OCI-LY7 (cell line): ENCODE measurements around the gene C12orf75. TPM values are rescaled to one million over a fixed set of nuclear protein-coding genes. Genes with fewer than 3 reads are reported as not detected.

ENCODE experiments used
- BruUV-seq: library from RNA; stranded (reverse); fragments of 400-500 nt; replicated peaks from 2 replicates; lab custom pipeline; 2021; lab: Mats Ljungman, UMichigan
- CTCF ChIA-PET: fragments of 300-600 bp; sonication (Branson Sonifier 250); formaldehyde crosslinking; loops from one replicate; lab custom pipeline; 2022; ENCODE audit warnings: antibody characterized with exemption; ENCODE audit not compliant: unreplicated experiment; lab: Charles Lee
- POLR2A ChIA-PET: fragments of 300-600 bp; sonication (Branson Sonifier 250); formaldehyde crosslinking; loops from one replicate; lab custom pipeline; 2022; ENCODE audit warnings: antibody characterized with exemption; lab: Charles Lee
- DNase-seq: peaks from one replicate; pipeline ENCODE4 v3.0.0-alpha.2; 2015; ENCODE audit warnings: low spot score
- H2AFZ ChIP-seq: fragments of 200-600 bp; sonication (generic), shearing (Covaris generic); 2 replicates; pipeline ENCODE4 v1.6.1; 2014; ENCODE audit warnings: mild to moderate bottlenecking, antibody characterized with exemption, low read length, moderate library complexity
- H3K27ac ChIP-seq: fragments of 200-600 bp; sonication (generic); 2 replicates; pipeline ENCODE4 v1.5.1; 2014; ENCODE audit warnings: mixed run types, low read depth, mild to moderate bottlenecking, moderate library complexity, low read length, inconsistent platforms; ENCODE audit not compliant: poor library complexity, severe bottlenecking
- H3K36me3 ChIP-seq: fragments of 200-600 bp; sonication (generic); 2 replicates; pipeline ENCODE4 v1.6.1; 2014; ENCODE audit warnings: mild to moderate bottlenecking, antibody characterized with exemption, low read length, moderate library complexity, mixed read lengths; ENCODE audit not compliant: insufficient read depth
- H3K4me1 ChIP-seq: fragments of 200-600 bp; sonication (generic); 2 replicates; pipeline ENCODE4 v1.5.1; 2014; ENCODE audit warnings: mild to moderate bottlenecking, low read length; ENCODE audit not compliant: insufficient read depth, poor library complexity, severe bottlenecking
- H3K4me2 ChIP-seq: fragments of 200-600 bp; sonication (generic); 2 replicates; pipeline ENCODE4 v1.6.1; 2014; ENCODE audit warnings: mild to moderate bottlenecking, low read length
- H3K4me3 ChIP-seq: fragments of 200-600 bp; sonication (generic); 2 replicates; pipeline ENCODE4 v1.5.1; 2014; ENCODE audit warnings: mild to moderate bottlenecking, low read depth, low read length; ENCODE audit not compliant: poor library complexity, severe bottlenecking
- H3K79me2 ChIP-seq: fragments of 200-600 bp; sonication (generic); 2 replicates; pipeline ENCODE4 v1.6.1; 2016; ENCODE audit warnings: low read depth, mild to moderate bottlenecking, low read length, moderate library complexity, mixed read lengths; ENCODE audit not compliant: insufficient read depth
- H3K9me2 ChIP-seq: fragments of 200-600 bp; sonication (generic); 2 replicates; pipeline ENCODE4 v1.6.1; 2016; ENCODE audit warnings: mild to moderate bottlenecking, low read length, mixed read lengths; ENCODE audit not compliant: insufficient read depth
- H3K9me3 ChIP-seq: fragments of 200-600 bp; sonication (generic); 2 replicates; pipeline ENCODE4 v1.6.1; 2014; ENCODE audit warnings: mild to moderate bottlenecking, mixed run types, low read length, mixed read lengths
- H4K20me1 ChIP-seq: fragments of 200-600 bp; sonication (generic); 2 replicates; pipeline ENCODE4 v1.6.1; 2014; ENCODE audit warnings: mild to moderate bottlenecking, antibody characterized with exemption, low read length, moderate library complexity, mixed read lengths; ENCODE audit not compliant: insufficient read depth
- CTCF ChIP-seq: fragments of 200-600 bp; sonication (generic); conservative IDR thresholded peaks from 2 replicates; pipeline ENCODE4 v1.5.1; 2014; ENCODE audit warnings: mild to moderate bottlenecking, antibody characterized with exemption, low read length, moderate library complexity, mixed read lengths
- EZH2phosphoT487 ChIP-seq: fragments of 200-600 bp; sonication (generic); IDR thresholded peaks from 2 replicates; pipeline ENCODE4 v1.6.1; 2018; ENCODE audit warnings: low read depth, borderline replicate concordance, mild to moderate bottlenecking, mixed run types, antibody characterized with exemption, low read length, moderate library complexity, mixed read lengths
- intact Hi-C: fragments of 100-400 bp; cut with micrococcal nuclease; formaldehyde crosslinking; loops from one replicate; pipeline ENCODE4 v1.10.0; 2022; ENCODE audit not compliant: unreplicated experiment
- total RNA-seq, 2 experiments: library from RNA; depleted of rRNA in 1 of 2; stranded (reverse); fragments of >200 nt in 1 of 2; shearing (Covaris generic) in 1 of 2; gene quantifications; 2 replicates each; pipeline ENCODE4 v1.2.3, GENCODE V29; 2014 to 2022

The C12orf75 gene
- total RNA-seq, 2 experiments from 2014 or later: 147 to 505 TPM

GRCh38 chr12:105317942-105318621 is 12.4 kb upstream of the C12orf75 start:
- ChIA-PET CTCF (no interaction called here), POLR2A (interaction anchor here (1.8 kb wide), 1 partner anchor 62 kb away, joined by 4 read pairs; no protein-coding TSS in a partner anchor)
- no peaks in the 10 kb centered on the region for H3K9me2 ChIP-seq
- no peak for DNase-seq
- no peak overlapping the region for H2AFZ ChIP-seq
- intact Hi-C loops: no loop called here
- H3K79me2 ChIP-seq: no peaks in the 10 kb centered on the region
- no peaks in the 10 kb centered on the region for H3K36me3 ChIP-seq
- no peak overlapping the region for H3K27ac ChIP-seq
- TF ChIP-seq EZH2phosphoT487: no peak
- no peaks in the 10 kb centered on the region for H4K20me1 ChIP-seq
- no TSS peak for BruUV-seq
- H3K4me1 ChIP-seq: peaks cover 37% of the 10 kb centered on the region
- no peak overlapping the region for H3K4me2 ChIP-seq
- peaks cover 13% of the 10 kb centered on the region; the same call in 1 of the 2 replicates for H3K9me3 ChIP-seq
- H3K4me3 ChIP-seq: no peak overlapping the region

- peaks cover 44% of the 10 kb centered on the region for H3K4me1 ChIP-seq
- no peak overlapping the region for H3K4me3 ChIP-seq
- peaks cover 13% of the 10 kb centered on the region; the same call in 1 of the 2 replicates for H3K9me3 ChIP-seq
- BruUV-seq: no TSS peak
- DNase-seq: no peak
- no peaks in the 10 kb centered on the region for H3K36me3 ChIP-seq
- ChIA-PET POLR2A (interaction anchor here (1.1 to 3.1 kb wide), 4 partner anchors 13 to 62 kb away, joined by 4 to 54 read pairs (median 12); partner anchors contain the start of gene C12orf75), CTCF (interaction anchor here (1.3 to 2.8 kb wide), 2 partner anchors 10 to 66 kb away, joined by 3 to 12 read pairs; no protein-coding TSS in a partner anchor)
- no peaks in the 10 kb centered on the region for H3K9me2 ChIP-seq
- H2AFZ ChIP-seq: no peak overlapping the region
- H3K27ac ChIP-seq: no peak overlapping the region
- TF ChIP-seq CTCF (no peak), EZH2phosphoT487 (no peak)
- intact Hi-C loops: no loop called here
- no peaks in the 10 kb centered on the region for H3K79me2 ChIP-seq
- H3K4me2 ChIP-seq: no peak overlapping the region
- no peaks in the 10 kb centered on the region for H4K20me1 ChIP-seq
These were observed 11.6 kb upstream of the C12orf75 start for GRCh38 chr12:105318651-105319483.

GRCh38 chr12:105319691-105320209 is 10.7 kb upstream of the C12orf75 start:
- ChIA-PET CTCF (interaction anchor here (0.6 to 2.8 kb wide), 6 partner anchors 9 to 87 kb away, joined by 3 to 12 read pairs (median 4); no protein-coding TSS in a partner anchor), POLR2A (interaction anchor here (0.9 to 3.1 kb wide), 9 partner anchors 13 to 146 kb away, joined by 3 to 54 read pairs (median 4); partner anchors contain the start of gene C12orf75)
- H3K79me2 ChIP-seq: no peaks in the 10 kb centered on the region
- peak; percentile 73 for DNase-seq
- no peak overlapping the region for H3K27ac ChIP-seq
- no TSS peak for BruUV-seq
- H4K20me1 ChIP-seq: no peaks in the 10 kb centered on the region
- H3K4me3 ChIP-seq: no peak overlapping the region
- intact Hi-C loops: loop anchor here (5.0 kb wide), 1 partner anchor 38 kb away; no protein-coding TSS in a partner anchor
- no peak for TF ChIP-seq EZH2phosphoT487
- peak; percentile 69 for TF ChIP-seq CTCF
- peaks cover 53% of the 10 kb centered on the region for H3K4me1 ChIP-seq
- no peak overlapping the region; the same call in 1 of the 2 replicates for H2AFZ ChIP-seq
- no peaks in the 10 kb centered on the region for H3K36me3 ChIP-seq
- H3K9me2 ChIP-seq: no peaks in the 10 kb centered on the region
- H3K9me3 ChIP-seq: peaks cover 8% of the 10 kb centered on the region; the same call in 1 of the 2 replicates
- H3K4me2 ChIP-seq: no peak overlapping the region
